Hematopoietic multipotent progenitor cell treated with erythropoietin and hydrocortisone succinate and interleukin-3 and kit ligand, for 8 days (in vitro differentiated cells): Measurements from ENCODE around the gene HMOX1.
"Not testable (repeated sequence)": the region's sequence is repeated elsewhere in the genome, so short reads cannot be mapped to it uniquely, and the experiment has no call there.

ENCODE experiments used
- DNase-seq: peaks from one replicate; pipeline ENCODE4 v3.0.0-alpha.2; 2015

HMOX1 gene

GRCh38 chr22:35350539-35351503 lies 30.1 kb upstream of the HMOX1 start:
- peak; percentile 88 for DNase-seq

GRCh38 chr22:35352214-35353111 lies 28.4 kb upstream of the HMOX1 start:
- DNase-seq: peak; percentile 42

- DNase-seq: no peak
Observed at GRCh38 chr22:35353318-35353717, 27.6 kb upstream of the HMOX1 start.

- no peak for DNase-seq
Observed at GRCh38 chr22:35354068-35354467, 26.8 kb upstream of the HMOX1 start.

DNA sequence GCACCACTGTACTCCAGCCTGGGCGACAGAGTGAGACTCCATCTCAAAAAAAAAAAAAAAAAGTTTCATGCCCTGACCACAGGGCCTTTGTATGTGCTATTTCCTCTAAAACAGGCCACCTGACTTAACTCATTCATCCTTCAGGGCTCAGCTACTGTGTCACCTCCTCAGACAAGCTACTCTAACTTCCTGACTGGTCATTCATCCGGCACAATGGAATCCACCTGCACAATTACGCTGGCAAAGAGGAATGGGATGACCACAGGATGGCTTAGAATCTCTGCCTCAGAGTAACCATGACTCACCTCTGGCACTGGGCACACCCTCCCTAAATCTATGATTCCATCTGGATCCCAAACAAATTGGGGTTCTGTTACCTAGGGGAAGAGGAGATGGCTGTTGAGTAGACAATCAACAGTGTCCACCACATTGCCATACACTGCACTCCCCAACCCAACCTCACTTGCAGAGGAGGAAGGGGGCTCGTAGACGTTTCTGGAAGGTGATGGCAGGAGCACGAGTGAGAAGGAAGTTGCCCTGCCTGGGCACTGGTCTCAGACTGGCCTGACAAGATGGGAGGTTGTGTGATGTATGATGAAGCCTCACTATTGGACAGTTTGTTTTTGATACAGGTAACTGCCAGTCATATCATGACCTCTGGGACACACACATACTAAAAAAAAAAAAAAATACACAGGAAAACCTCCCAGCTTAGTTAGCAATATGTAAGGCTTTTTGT lies 22.8 kb upstream of the HMOX1 start:
- DNase-seq: no peak

DNA sequence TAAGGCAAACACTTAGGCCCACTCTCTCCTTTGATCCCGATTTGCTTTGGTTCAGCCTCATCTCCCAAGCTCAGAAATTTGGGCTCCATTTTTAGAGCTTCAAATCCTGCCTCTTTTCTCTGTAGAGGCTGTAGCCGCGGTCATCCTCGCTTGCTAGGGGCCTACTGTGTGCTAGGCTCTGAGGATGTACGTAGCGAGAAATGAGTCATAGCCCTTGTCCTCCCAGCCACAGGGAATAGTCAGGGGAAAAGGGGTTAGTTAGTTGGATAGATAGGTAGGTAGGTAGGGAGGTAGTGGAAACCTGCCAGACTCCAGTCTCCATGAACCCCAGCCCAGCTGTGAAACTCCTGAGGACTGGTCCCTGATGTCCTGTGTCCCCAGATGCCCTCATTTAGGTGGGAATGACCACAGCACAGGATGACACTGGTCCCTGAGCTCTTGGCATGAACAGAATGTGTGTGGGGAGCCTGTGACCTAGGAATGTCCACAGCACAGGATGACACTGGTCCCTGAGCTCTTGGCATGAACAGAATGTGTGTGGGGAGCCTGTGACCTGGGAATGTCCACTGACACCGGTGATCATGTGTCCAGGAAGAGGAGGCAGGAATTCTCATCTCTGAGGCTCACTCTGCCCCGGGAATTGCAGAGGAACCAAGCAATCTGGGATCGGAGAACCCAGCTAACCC lies 21.4 kb upstream of the HMOX1 start:
- no peak for DNase-seq

DNA sequence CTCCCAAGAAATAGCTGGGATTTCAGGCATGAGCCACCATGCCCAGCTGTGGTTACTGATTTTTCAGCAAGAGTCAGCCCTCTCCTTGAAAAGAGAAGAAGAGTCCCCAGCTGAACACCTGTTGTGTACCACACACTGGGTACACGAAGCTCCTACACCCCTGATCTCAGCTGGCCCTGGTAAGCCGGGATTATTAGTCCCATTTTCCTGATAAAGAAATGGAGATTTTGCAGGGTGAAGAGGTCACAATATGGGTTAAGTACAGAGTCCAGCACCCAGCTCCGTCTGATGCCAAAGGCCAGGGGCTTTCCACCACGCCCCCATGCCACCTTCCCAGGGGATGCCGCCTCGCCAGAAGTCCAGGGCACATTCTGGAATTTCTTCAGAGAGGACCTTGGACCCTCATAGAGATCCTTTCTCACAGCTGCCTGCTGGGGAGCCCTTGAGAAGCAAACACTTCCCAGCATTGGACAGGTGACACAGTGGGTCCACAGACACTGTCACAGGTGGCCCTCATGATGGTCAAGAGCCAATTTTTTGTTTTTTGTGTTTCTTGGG lies 19.8 kb upstream of the HMOX1 start:
- DNase-seq: no peak

DNA sequence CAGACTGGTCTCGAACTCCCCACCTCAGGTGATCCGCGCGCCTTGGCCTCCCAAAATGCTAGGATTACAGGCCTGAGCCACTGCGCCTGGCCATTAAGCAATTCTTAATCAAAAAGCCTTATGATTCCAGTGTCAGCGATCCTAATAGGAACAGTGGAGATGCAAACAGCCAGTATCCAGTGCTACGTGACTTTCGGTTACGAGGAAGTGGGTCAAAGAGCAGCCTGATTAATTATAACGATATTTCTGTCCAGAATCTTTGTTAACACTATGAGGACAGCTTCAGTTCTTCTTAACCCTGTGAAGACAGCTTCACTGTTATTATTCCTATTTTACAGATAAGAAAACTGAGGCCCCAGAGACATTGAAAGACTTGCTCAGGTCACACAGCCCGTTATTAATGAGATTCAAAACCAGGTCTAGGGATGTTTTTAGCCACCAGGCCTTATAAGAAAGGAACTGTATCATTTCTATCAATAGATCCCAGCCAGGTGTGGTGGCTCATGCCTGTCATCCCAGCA lies 17.3 kb upstream of the HMOX1 start:
- no peak for DNase-seq

DNA sequence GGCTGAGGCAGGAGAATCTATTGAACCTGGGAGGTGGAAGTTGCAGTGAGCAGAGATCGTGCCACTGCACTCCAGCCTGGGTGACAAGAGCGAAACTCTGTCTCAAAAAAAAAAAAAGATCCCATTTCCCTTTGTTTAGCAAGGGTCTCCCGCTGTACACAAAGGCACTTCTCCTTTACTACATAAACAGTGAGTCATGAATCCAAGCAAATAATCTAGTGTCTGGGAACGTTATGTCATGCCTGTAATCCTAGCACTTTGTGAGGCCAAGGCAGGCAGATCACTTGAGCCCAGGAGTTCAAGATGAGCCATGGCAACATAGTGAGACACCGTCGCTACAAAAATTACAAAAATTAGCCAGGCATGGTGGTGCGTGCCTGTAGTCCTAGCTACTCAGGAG lies 16.7 kb upstream of the HMOX1 start:
- not testable (repeated sequence) for DNase-seq

- peak; percentile 39 for DNase-seq
Observed at GRCh38 chr22:35367331-35367886, 13.5 kb upstream of the HMOX1 start.

- no peak for DNase-seq
Observed at GRCh38 chr22:35368386-35368785, 12.5 kb upstream of the HMOX1 start.

DNA sequence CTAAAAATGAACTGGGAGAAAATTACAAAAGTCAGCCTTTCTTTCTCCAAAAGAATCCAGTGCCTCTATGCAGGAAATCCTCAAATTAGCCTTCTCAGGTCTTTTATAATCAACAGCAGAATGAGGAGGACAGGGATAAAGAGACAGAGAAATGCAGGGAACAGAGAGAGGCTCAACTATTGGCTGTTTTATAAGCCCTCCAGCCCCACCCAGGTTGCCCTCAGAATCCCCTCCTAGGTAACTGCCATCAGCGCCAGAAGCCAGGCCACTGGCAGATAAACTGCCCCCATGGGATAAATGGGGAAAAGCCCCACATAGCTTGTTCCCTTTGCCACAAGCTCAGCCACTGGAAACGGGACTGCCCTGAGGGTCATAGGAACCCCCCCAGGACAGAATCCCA lies 10.9 kb upstream of the HMOX1 start:
- DNase-seq: no peak

- no peak for DNase-seq
Observed at GRCh38 chr22:35373781-35374180, 7.1 kb upstream of the HMOX1 start.

DNA sequence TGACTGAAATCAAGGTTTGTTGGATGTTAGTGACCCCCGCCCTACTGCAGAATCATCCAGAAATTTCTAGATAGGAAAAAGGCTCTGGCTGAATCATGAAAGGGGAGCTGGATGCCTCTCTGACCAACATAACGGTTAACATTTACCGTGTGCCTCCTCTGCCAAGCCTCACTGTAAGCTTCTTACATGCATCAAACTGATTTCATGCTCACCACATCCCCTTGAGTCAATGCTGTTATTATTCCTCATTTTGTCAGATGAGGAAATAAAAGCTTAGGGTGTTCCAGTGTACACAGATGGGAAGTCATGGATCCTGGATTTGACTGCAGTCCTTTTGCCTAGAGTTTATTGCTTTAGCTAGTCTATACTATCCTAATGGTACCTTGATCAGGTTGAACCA lies 5.9 kb upstream of the HMOX1 start:
- DNase-seq: no peak

DNA sequence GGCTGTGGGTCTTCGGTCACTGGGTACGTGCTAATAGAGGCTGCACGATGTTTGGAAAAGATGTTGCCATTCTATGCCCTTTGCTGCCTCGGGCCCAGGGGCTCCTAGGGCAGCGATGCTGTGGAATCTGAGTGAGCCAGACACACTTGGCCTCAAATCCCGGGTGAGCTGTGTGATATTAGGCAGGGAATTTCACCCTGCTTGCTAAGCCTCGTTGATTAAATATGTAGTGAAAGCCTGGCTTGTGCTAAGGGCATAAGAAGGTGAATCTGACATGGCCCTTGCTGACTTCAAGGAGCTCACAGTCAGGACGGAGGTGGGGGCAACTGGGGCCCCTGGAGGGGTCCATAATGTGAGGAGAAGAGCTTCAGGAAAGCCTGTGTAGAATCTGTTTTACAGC lies 5.4 kb upstream of the HMOX1 start:
- no peak for DNase-seq

DNA sequence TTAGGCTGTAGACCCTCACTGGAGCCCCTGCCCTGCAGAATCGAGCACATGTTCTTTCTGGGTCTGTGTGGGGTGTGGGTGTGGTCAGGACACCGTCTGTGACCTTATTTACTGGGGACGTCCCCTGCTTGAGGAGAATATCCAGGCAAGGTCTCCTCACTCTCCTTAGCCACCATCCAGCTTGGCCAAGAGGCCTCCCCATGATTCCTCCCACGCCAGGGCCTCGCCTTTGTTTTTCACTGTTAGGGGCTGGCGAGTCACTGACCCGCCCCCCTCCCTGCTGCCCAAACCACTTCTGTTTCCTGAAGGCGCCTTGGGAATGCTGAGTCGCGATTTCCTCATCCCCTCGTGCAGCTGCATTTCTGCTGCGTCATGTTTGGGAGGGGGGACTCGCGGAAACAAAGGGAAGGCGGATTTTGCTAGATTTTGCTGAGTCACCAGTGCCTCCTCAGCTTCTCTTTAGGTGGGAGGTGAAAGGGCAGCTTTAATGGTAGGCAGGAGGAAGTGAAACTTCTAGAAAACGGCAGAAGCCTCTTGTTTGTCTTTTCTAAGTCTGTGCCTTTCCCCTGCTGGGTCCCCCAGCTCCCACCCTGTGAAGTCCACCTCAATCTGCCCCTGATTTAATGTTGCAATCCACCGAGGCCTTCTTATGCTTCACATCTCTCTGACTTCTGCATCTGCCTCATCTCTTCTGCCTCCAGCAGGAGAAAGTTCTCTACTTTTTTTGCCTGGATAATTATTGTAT lies 4.0 kb upstream of the HMOX1 start:
- DNase-seq: peak; percentile 88

DNA sequence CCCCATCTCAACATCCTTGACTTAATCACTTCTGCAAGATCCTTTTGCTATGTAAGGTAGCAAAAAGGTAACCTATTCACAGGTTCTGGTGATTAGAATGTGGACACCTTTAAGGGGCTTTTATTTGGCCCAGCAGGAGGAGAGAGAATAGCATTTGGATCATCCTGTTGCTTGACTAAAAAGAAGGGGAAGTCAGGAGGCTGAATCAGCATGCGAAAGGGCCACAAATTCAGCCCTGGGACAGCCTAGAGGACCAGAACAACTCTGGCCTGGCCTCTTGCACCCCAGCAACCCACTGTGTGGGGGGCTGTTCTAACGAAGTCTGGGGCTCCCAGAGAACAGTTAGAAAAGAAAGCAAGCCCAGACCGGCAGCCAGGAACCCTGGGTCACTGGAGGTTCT lies 3.2 kb upstream of the HMOX1 start:
- DNase-seq: no peak

DNA sequence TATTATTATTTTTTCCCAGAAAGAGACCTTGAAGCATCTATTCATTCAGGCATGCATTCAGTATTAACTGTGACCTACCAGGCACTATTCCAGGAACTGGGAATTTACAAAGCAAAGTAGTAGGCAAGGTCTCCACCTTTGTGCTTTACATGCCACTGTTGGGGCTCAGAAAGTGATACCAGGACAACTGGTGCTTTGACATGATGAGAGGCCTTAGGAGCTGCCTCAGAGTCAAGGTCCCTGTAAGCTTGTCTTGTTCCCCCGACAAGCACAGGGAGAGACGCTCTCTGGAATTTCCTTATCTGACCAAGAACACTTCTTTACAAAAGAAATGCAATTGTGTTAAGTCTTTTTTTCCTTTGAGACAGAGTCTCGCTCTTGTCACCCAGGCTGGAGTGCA lies 2.3 kb upstream of the HMOX1 start:
- no peak for DNase-seq

DNA sequence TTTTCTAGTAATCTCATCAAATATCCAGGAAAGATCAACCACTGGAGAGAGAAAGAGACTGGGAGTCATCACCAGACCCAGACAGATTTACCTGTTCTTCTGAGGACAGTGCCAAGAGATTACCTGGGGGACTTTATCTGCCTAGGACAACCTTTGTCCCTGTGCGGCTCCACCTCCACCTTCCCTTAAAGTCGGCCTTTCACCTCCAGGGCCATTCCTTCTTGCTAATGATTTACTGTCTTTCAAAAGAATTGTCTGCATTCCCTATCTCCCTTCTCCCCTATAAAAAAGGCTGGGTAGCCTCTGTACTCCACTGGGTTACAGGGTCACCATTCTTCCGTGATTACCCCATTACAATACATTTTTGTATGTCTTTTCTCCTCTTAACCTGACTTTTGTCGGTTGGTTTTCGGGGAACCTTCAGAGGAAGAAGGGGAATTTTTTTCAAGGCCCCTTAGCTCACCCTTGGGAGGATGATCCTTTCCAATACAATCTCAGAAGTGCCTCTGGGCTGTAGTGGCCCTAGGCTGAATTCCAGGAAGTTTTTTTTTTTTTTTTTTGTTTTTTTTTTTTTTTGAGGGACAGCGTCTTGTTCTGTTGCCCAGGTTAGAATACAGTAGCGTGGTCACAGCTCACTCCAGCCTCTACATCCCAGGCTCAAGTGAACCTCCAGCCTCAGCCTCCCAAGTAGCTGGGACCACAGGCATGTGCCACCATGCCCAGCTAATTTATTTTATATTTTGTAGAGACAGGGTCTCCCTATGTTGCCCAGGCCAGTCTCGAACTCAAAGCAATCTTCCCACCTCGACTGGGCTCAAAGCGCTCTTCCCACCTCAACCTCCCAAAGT lies 1.5 kb upstream of the HMOX1 start:
- no peak for DNase-seq

- DNase-seq: no peak
Observed at GRCh38 chr22:35380013-35380412, 883 bp upstream of the HMOX1 start.
